CD4-positive, alpha-beta T cell treated with Interleukin-15 for 4 hours (primary cell): ENCODE data around the gene PLCB3.

Experiments used
- DNase-seq: peaks from one replicate; pipeline ENCODE4 v3.0.0-alpha.2; 2020; ENCODE audit warnings: low spot score

PLCB3 gene

GRCh38 chr11:64250415-64251015 lies 815 bp upstream of the PLCB3 start:
- no peak for DNase-seq

DNA sequence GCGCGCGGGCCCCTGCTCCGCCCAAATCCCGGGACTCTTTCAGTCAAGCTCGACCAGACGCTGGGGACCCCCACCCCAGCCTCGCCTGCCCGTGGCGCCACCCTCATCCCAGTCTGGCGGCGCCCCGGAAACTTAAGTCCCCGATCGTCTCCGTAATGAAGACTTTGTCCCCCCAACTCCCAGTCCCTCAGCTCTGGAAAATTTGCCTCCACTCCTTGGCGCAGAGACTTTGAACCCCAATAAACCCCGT lies 348 bp downstream of the PLCB3 start:
- no peak for DNase-seq

DNA sequence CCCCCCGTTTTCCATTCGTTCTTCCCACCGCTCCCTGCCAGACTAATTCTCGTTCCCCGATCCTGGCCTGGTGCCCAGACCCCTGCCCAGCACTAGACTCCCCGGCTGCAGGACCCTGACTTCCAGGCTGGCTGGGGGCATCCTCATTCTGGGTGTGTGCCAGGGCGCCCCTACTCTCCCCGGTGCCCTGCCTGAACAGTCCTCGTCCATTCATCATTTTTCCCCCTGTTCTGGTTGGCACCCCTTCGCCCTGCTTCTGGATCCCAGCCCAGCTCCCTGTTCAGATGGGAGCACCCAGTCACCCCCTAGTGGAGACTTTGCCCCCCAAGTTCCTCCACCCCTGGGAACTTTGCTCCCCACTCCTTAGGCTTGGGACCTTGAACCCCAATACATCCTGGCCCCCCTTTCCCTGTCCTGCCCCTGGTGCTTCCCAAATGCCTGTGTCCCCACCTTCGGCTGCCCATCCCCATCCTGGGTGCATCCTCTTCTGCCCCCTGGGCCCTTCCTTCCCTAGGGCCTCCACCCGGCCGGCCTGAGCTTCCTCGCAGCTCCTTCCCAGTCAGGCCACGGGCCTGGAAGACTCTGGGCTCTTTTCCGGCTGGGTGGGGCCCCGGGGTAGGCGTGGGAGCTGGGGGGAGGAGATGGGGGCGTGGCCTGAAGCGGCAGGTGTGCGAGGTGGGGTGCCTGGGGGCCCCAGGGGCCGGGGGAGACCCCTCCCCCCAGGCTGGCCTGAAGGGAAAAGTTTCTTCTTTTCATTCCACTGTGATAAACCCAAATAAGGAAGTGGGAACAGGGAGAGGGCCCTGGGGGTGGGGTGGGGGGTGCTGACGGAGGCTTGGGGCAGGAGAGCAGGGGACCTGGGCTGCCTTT lies 908 bp downstream of the PLCB3 start:
- no peak for DNase-seq

GRCh38 chr11:64253043-64253442 lies 1.7 kb downstream of the PLCB3 start:
- no peak for DNase-seq

DNA sequence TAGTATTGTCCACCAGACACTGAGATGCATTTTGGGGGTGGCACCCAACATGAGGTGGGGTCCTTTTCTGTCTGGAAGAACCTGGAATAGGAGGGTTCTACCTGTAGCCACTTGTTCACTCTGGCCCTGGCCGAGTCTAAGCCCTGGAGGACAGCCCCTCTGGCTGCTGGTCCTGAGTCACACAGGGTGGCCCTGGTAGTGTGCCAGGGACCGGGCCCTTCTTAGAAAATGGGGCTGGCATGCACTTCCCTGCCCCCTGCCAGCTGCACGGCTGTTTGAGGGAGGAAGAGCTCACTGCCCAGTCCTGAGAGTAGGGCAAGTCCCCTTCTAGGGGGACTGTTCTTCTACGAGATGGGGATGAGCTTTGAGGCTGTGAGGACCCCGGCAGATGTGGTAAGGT lies 2.2 kb downstream of the PLCB3 start:
- no peak for DNase-seq

DNA sequence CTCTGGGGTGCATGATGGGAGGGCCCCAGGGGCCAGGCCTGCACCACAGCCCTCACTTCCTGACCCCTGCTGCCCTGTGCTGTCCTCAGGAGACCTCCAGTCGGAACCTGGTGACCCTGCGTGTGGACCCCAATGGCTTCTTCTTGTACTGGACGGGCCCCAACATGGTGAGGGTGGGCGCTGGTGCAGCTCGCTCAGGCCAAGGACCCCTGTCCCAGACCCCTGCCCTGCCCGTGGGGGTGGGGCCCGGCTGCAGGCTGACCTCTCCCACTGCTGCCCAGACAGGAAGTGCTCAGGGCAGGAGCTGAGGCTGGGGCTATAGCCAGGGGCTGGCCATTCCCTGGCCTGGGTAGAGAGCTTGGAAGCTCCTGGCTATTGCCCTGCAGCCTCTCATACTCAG lies 3.0 kb downstream of the PLCB3 start:
- DNase-seq = no peak

GRCh38 chr11:64255135-64256128 lies 4.1 kb downstream of the PLCB3 start:
- DNase-seq = no peak

DNA sequence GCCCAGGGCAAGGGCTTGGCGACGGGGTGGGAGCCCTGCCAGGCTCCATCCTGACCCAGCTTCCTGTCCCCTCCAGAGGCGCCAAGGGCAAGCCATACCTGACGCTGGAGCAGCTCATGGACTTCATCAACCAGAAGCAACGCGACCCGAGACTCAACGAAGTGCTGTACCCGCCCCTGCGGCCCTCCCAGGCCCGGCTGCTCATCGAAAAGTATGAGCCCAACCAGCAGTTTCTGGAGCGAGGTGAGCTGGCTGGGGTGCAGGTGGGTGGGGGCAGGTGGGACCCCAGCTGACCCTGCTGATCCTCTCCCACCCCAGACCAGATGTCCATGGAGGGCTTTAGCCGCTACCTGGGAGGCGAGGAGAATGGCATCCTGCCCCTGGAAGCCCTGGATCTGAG lies 5.0 kb downstream of the PLCB3 start:
- no peak for DNase-seq

GRCh38 chr11:64258356-64258755 lies 7.0 kb downstream of the PLCB3 start:
- DNase-seq = no peak

DNA sequence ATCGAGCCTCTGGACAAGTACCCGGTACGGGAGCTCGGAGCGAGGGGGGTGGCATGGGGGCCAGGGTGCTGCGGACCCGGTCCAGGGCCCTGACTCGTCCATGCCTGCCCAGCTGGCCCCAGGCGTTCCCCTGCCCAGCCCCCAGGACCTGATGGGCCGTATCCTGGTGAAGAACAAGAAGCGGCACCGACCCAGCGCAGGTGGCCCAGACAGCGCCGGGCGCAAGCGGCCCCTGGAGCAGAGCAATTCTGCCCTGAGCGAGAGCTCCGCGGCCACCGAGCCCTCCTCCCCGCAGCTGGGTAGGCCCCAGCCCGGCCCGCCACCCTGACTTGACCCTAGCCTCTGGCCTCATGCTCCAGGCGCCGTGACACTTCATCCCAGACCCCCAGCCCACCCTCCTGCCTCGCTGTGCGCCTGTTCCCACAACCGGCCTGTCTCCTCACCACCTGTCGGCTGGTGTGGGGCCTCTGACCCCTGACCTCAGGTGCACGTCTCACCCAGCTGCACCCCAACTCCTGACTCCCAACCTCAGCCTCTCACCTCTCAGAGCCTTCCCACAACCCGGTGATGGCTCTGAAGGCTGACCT lies 7.7 kb downstream of the PLCB3 start:
- DNase-seq = no peak

- DNase-seq = no peak
Measured at GRCh38 chr11:64259533-64260067, 8.3 kb downstream of the PLCB3 start.

DNA sequence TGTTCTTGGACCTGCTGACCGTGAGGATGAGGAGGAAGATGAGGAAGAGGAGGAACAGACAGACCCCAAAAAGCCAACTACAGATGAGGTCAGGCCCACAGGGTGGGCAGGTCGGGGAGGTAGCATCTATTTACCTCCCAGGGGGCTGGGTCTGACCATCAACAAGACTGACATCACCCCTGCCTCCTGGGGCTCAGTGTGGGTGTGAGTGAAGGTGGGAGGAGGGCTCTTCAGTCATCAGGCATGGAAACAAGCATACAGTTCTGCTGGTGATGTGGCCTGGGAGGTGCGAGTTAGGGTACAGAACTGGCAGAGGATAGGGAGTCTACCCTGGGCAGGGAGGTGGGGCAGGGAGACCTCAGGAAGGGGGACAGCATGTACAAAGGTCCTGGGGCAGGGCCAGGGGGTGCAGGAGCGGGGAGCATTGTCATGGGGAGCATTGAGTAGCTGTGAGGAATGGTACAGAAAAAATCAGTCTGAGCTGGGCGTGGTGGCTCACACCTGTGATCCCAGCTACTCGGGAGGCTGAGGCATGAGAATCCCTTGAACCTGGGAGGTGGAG lies 8.9 kb downstream of the PLCB3 start:
- DNase-seq = no peak

- no peak for DNase-seq
Measured at GRCh38 chr11:64261556-64262080, 10.3 kb downstream of the PLCB3 start.

- DNase-seq = no peak
Measured at GRCh38 chr11:64262271-64263002, 11.1 kb downstream of the PLCB3 start.

DNA sequence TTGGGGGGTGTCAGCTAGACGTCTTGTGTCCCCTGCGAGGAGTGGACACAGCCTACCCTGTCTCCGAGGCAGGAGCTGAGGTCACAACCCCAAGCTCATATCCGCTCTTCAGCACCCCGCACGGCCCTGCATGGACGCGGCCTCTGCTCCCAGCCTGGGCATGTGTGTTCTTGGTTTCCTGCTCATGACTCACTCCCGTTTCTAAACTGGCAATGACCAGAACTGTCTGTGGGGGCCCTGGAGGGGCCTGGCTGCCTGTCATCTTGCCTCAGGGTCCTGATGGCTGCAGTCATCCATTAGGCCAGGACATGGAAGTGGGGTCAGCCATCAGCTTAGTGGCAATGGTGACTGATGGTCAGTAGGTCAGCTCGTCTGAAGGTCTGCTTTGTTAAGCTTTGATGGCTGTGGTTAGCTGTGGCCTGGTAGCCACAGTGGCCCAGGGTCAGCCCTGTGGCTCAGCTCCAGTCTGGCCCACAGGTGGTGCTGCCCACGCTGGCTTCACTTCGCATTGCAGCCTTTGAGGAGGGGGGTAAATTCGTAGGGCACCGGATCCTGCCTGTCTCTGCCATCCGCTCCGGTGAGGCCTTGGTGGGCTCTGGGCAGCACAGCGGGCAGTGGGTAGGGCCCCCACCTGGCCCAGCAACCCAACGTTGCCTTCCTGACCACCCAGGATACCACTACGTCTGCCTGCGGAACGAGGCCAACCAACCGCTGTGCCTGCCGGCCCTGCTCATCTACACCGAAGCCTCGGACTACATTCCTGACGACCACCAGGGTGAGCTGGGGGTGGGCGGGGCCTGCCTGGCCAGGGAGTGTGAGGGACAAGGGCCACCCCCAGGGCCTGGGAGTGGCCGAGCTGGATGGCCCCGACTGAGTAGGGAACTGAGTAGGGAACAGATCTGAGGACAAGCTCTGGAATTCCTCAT lies 12.0 kb downstream of the PLCB3 start:
- no peak for DNase-seq

- DNase-seq = no peak
Measured at GRCh38 chr11:64263947-64264317, 12.6 kb downstream of the PLCB3 start.

- DNase-seq = no peak
Measured at GRCh38 chr11:64264371-64264852, 13.1 kb downstream of the PLCB3 start.

GRCh38 chr11:64265176-64266160 lies 14.1 kb downstream of the PLCB3 start:
- DNase-seq = no peak
